ENCODE measurements around the gene TBC1D22B. TPM values are rescaled to one million over a fixed set of nuclear protein-coding genes. Genes with fewer than 3 reads are reported as not detected.

TBC1D22B gene
- total RNA-seq, 6 experiments from 2014 or later: 1.3 to 4.0 (median 2.8) TPM

- intact Hi-C loops (cut with DNase I): no loop called here
- no peaks in the 10 kb centered on the region for H3K36me3 ChIP-seq
- TF ChIP-seq CTCF (IDR thresholded peaks at IDR 0.05) (no peak), POLR2A (IDR thresholded peaks at IDR 0.05) (no peak)
- no peaks in the 10 kb centered on the region for H3K27me3 ChIP-seq
- ATAC-seq: no peak
- H3K4me1 ChIP-seq: peaks cover 0 to 16% (median 4%) of the 10 kb centered on the region in 4 donors
- H3K27ac ChIP-seq: no peak overlapping the region
- no peaks in the 10 kb centered on the region for H3K9me3 ChIP-seq
- DNase-seq: no peak
- no peak overlapping the region for H3K4me3 ChIP-seq
- 80% methylated on average over 2 of the region's 2 CpGs for WGBS (ENCODE audit: insufficient coverage, low coverage, low lambda C conversion rate, missing lambda C conversion rate)
These were observed 7.4 kb downstream of the TBC1D22B start for GRCh38 chr6:37265001-37265400.

GRCh38 chr6:37265860-37266259 is 8.3 kb downstream of the TBC1D22B start:
- H3K27me3 ChIP-seq: no peaks in the 10 kb centered on the region
- H3K4me3 ChIP-seq: no peak overlapping the region
- no peak for DNase-seq
- no peak overlapping the region for H3K27ac ChIP-seq
- WGBS (ENCODE audit: insufficient coverage, low coverage, low lambda C conversion rate, missing lambda C conversion rate): 90% methylated on average over 3 of the region's 3 CpGs
- intact Hi-C loops (cut with DNase I): no loop called here
- H3K36me3 ChIP-seq: no peaks in the 10 kb centered on the region
- TF ChIP-seq CTCF (IDR thresholded peaks at IDR 0.05) (no peak), POLR2A (IDR thresholded peaks at IDR 0.05) (no peak)
- ATAC-seq: no peak
- H3K4me1 ChIP-seq: peaks cover 0 to 14% (median 4%) of the 10 kb centered on the region in 4 donors
- no peaks in the 10 kb centered on the region for H3K9me3 ChIP-seq

GRCh38 chr6:37269105-37269504 is 11.5 kb downstream of the TBC1D22B start:
- Histone ChIP-seq H3K4me3 (no peak overlapping the region), H3K27me3 (no peaks in the 10 kb centered on the region), H3K27ac (no peak overlapping the region), H3K9me3 (no peaks in the 10 kb centered on the region), H3K36me3 (no peaks in the 10 kb centered on the region), H3K4me1 (no peaks in the 10 kb centered on the region)
- 36% methylated on average over 2 of the region's 2 CpGs for WGBS (ENCODE audit: insufficient coverage, low coverage, low lambda C conversion rate, missing lambda C conversion rate)
- peak in 1 of 4 donors; percentile 77 for ATAC-seq
- intact Hi-C loops (cut with DNase I): no loop called here
- TF ChIP-seq POLR2A (IDR thresholded peaks at IDR 0.05): no peak
- no peak for TF ChIP-seq CTCF (IDR thresholded peaks at IDR 0.05)
- no peak for DNase-seq

- ATAC-seq (no peak), DNase-seq (no peak)
- 65% methylated on average over 8 of the region's 8 CpGs for WGBS (ENCODE audit: insufficient coverage, low coverage, low lambda C conversion rate, missing lambda C conversion rate)
- no peaks in the 10 kb centered on the region for H3K9me3 ChIP-seq
- H3K4me3 ChIP-seq: no peak overlapping the region
- TF ChIP-seq CTCF (IDR thresholded peaks at IDR 0.05): no peak
- H3K36me3 ChIP-seq: no peaks in the 10 kb centered on the region
- no peaks in the 10 kb centered on the region for H3K27me3 ChIP-seq
- H3K27ac ChIP-seq: no peak overlapping the region
- H3K4me1 ChIP-seq: peaks cover 0 to 23% (median 9%) of the 10 kb centered on the region in 4 donors
- intact Hi-C loops (cut with DNase I): no loop called here
These were observed 15.4 kb downstream of the TBC1D22B start for GRCh38 chr6:37272834-37273566.
